ENCODE data around the gene CASP9. TPM values are rescaled to one million over a fixed set of nuclear protein-coding genes. Genes with fewer than 3 reads are reported as not detected.

The CASP9 gene
- total and polyA plus RNA-seq, 2 of the 13 experiments (the other 11 are each of a cell fraction or from before 2014, with no cell fraction given): 8.5 to 11.5 TPM

- TF ChIP-seq AGO2 (optimal IDR thresholded peaks at IDR 0.05; ENCODE audit: low read depth, low read length) (peak; percentile 47), SSRP1 (CRISPR knock-in tag; IDR thresholded peaks at IDR 0.05) (no peak; the same call in 1 of the 2 replicates), POLR2G (IDR thresholded peaks at IDR 0.05; ENCODE audit: low read depth, low read length) (peak; percentile 53; the same call in 1 of the 2 replicates), ATF1 (CRISPR knock-in tag; IDR thresholded peaks at IDR 0.05) (no peak), RBM22 (optimal IDR thresholded peaks at IDR 0.05; ENCODE audit: low read length) (peak; percentile 51), ZNF577 (CRISPR knock-in tag; IDR thresholded peaks at IDR 0.05; ENCODE audit: borderline replicate concordance, low read depth) (no peak)
Observed at GRCh38 chr1:15568387-15569073, 44.5 kb upstream of the CASP9 start (continued).

- Histone ChIP-seq H3K27ac (ENCODE audit: extremely low read length, insufficient read depth, low read length) (no peak overlapping the region), H3K36me3 (replicated peaks in 1 of 2; ENCODE audit: control insufficient read depth in 1 of 2, insufficient read depth in 2 of 2, low read length in 2 of 2) (peaks cover 16 to 29% of the 10 kb centered on the region in 2 experiments; a peak in 4 of 5 replicates), H3K4me3 (replicated peaks in 1 of 3; ENCODE audit: insufficient read depth in 1 of 3, low read depth in 2 of 3, low read length in 3 of 3) (no peak overlapping the region), H3K4me2 (ENCODE audit: low read depth, low read length) (no peak overlapping the region), H3K4me1 (ENCODE audit: insufficient read depth, low read length) (0 out of 2 replicates have a peak, but pooled peaks cover 4% of the 10 kb centered on the region), H3K9me3 (ENCODE audit: low read length) (no peaks in the 10 kb centered on the region), H3K27me3 (ENCODE audit: control insufficient read depth in 1 of 2, insufficient read depth in 2 of 2, low read length in 2 of 2) (no peaks in the 10 kb centered on the region), H4K20me1 (ENCODE audit: insufficient read depth, low read length) (no peaks in the 10 kb centered on the region), H3K79me2 (ENCODE audit: insufficient read depth, low read length) (no peaks in the 10 kb centered on the region), H3K9ac (ENCODE audit: insufficient read depth, low read depth, low read length) (no peak overlapping the region), H2AFZ (ENCODE audit: low read length) (no peak overlapping the region)
- WGBS (ENCODE audit: low lambda C conversion rate): 91% methylated on average over 12 of the region's 12 CpGs
- no peak for FAIRE-seq
- TF ChIP-seq ZBTB26 (CRISPR knock-in tag; IDR thresholded peaks at IDR 0.05; ENCODE audit: borderline replicate concordance): no peak
- 0 out of 4 replicates have a peak, but pooled peaks have one; percentile 19 to 38 for TF ChIP-seq MAFK (conservative IDR thresholded peaks at IDR 0.05 in 1 of 2, IDR thresholded peaks at IDR 0.05 in 1 of 2; ENCODE audit: low read length in 2 of 2)
- TF ChIP-seq ZNF691 (CRISPR knock-in tag; IDR thresholded peaks at IDR 0.05; ENCODE audit: borderline replicate concordance, low read depth): no peak
- no peak for TF ChIP-seq CBX1 (IDR thresholded peaks at IDR 0.05; ENCODE audit: low read depth)
- in situ Hi-C loops (cut with HindIII; ENCODE audit: extremely low pct_ligation_motif_present, low pct_unique_long_range_greater_than_20kb) (no loop called here), intact Hi-C loops (cut with micrococcal nuclease; ENCODE audit: unreplicated experiment) (no loop called here)
- ATAC-seq: no peak
- DNase-seq (ENCODE audit: low spot score): no peak
- ChIA-PET CTCF (ENCODE audit: low intra/inter-chr PET ratio, low total read pairs) (no interaction called here), POLR2A (no interaction called here)
- BruUV-seq (replicated peaks): no TSS peak
Observed at GRCh38 chr1:15559189-15559810, 35.3 kb upstream of the CASP9 start.

Measured in HepG2 (cell line).